Epithelial cell of esophagus (primary cell): ENCODE measurements around the gene UNC13A.

Source experiments
- DNase-seq: peaks from one replicate; pipeline ENCODE4 v3.0.0; 2010; ENCODE audit warnings: low read depth
- H3K4me3 ChIP-seq: 2 replicates; pipeline ENCODE4 v1.5.1; 2011; ENCODE audit warnings: mild to moderate bottlenecking, low read length, control low read depth
- CTCF ChIP-seq: IDR thresholded peaks from 2 replicates; pipeline ENCODE4 v1.5.1; 2011; ENCODE audit warnings: low read depth, mild to moderate bottlenecking, low read length, control low read depth, inconsistent platforms; ENCODE audit not compliant: insufficient read depth; ENCODE audit errors: missing control alignments

The UNC13A gene

DNA sequence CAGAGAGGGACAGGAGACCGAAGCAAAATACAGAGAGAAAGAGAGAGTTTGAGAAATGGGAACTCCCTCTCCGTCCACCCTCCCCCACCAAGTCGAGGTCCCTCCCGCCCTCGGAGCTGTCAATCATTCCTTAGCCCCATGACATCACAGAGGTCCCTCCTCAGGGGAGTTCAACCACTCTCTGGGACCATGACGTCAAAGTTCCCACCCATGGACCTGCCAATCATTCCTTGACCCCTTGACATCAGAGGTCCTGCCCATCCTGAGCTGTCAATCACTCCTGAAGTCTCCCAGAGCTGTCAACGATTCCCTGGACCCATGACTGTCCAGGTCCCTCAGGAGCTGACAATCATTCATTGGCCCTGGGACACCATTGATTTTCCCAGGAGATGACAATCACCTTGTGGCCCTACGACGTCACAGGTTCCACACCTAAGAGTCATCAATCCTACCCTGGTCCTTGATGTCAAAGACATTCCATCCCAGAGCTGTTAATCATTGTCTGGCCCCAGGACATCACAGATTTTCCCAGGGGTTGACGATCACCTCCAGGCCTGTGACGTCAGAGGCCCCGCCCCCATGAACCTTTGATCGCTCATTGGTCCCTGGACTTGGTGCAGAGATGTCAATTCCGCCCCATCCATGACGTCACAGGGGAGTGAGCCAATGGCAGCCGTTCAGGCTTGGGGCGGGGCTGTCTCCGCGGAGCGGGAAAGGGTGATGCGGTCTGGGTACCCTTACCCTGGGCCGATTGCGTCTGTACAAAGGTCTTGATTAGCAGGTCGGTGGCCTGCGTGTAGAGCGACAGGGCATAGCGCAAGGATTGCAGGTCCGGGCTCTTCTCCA, 71.0 kb downstream of the UNC13A start:
- TF ChIP-seq CTCF = no peak
- H3K4me3 ChIP-seq = no peak overlapping the region
- peak; percentile 63 for DNase-seq

- TF ChIP-seq CTCF = no peak
- no peak for DNase-seq
- H3K4me3 ChIP-seq = no peak overlapping the region
Measured at GRCh38 chr19:17616686-17616960, 71.5 kb downstream of the UNC13A start.

GRCh38 chr19:17615889-17616685, 72.1 kb downstream of the UNC13A start:
- no peak for DNase-seq
- no peak for TF ChIP-seq CTCF
- no peak overlapping the region for H3K4me3 ChIP-seq

- no peak for DNase-seq
- no peak overlapping the region for H3K4me3 ChIP-seq
- no peak for TF ChIP-seq CTCF
Measured at GRCh38 chr19:17614476-17614875, 73.7 kb downstream of the UNC13A start.

- TF ChIP-seq CTCF = no peak
- H3K4me3 ChIP-seq = no peak overlapping the region
- DNase-seq = no peak
Measured at GRCh38 chr19:17611462-17612244, 76.5 kb downstream of the UNC13A start.

DNA sequence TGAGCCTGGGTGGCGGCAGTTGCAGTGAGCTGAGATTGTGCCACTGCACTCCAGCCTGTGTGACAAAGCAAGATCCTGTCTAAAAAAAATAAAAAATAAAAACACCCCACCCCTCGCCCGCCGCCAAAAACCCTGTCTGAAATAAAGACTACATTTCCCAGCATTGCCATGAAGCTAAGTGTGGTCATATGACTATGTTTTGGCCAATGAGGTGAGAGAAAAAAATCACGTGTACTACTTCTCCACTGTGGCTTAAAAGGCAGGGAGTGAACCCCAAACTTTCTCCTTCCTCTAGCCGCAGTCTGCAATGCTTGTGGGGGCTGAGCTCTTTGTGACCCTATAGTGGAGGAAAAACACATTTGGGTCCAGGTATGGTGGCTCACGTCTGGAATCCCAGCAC, 77.8 kb downstream of the UNC13A start:
- peak; percentile 19 for DNase-seq
- H3K4me3 ChIP-seq = no peak overlapping the region
- TF ChIP-seq CTCF = no peak
